CD4-positive, CD25-positive, alpha-beta regulatory T cell (primary cell): ENCODE data around the gene NSD1. TPM values are rescaled to one million over a fixed set of nuclear protein-coding genes. Genes with fewer than 3 reads are reported as not detected.
"Not testable (repeated sequence)": the region's sequence is repeated elsewhere in the genome, so short reads cannot be mapped to it uniquely, and the experiment has no call there.

ENCODE experiments used
- ATAC-seq, 2 donors: fragments of 150-1000 bp; cut with Tn5 transposase; one replicate each; pipeline ENCODE4 v1.10.0; 2021; ENCODE audit warnings: low read depth in 2 of 2, moderate number of reproducible peaks in 2 of 2, moderate library complexity in 1 of 2
- DNase-seq, 3 donors: peaks; one replicate each; pipeline versions ENCODE4 v3.0.0 to v3.0.0-alpha.2; 2012 to 2022; ENCODE audit warnings: mixed read lengths in 1 of 3
- H3K27ac ChIP-seq: one replicate; pipeline ENCODE4 v1.7.0; 2013; ENCODE audit warnings: mild to moderate bottlenecking, low read length; ENCODE audit not compliant: insufficient read depth, poor library complexity, severe bottlenecking
- H3K27me3 ChIP-seq: one replicate; pipeline ENCODE4 v1.7.0; 2013; ENCODE audit warnings: low read length; ENCODE audit not compliant: control insufficient read depth, insufficient read depth
- H3K36me3 ChIP-seq: one replicate; pipeline ENCODE4 v1.7.0; 2013; ENCODE audit warnings: mild to moderate bottlenecking, low read length, moderate library complexity; ENCODE audit not compliant: control insufficient read depth, insufficient read depth
- H3K4me1 ChIP-seq: 2 replicates; pipeline ENCODE4 v1.7.0; 2013; ENCODE audit warnings: mild to moderate bottlenecking, low read length; ENCODE audit not compliant: insufficient read depth, control insufficient read depth, poor library complexity, severe bottlenecking
- H3K4me3 ChIP-seq: one replicate; pipeline ENCODE4 v1.7.0; 2013; ENCODE audit warnings: low read depth, mild to moderate bottlenecking, low read length, moderate library complexity
- H3K9me3 ChIP-seq, 2 experiments: 1 replicate in 1 of 2; 2 replicates in 1 of 2; pipeline ENCODE4 v1.7.0; 2013; ENCODE audit warnings: low read length in 2 of 2, mild to moderate bottlenecking in 1 of 2, moderate library complexity in 1 of 2; ENCODE audit not compliant: control insufficient read depth in 2 of 2
- H3K27ac Mint-ChIP-seq, 3 donors: one replicate each; pipeline ENCODE4 v1.8.0; 2020 to 2022; ENCODE audit warnings: mild to moderate bottlenecking in 3 of 3, mixed read lengths in 3 of 3, moderate library complexity in 2 of 3
- H3K27me3 Mint-ChIP-seq: one replicate; pipeline ENCODE4 v1.8.0; 2022; ENCODE audit warnings: mild to moderate bottlenecking, mixed read lengths
- H3K36me3 Mint-ChIP-seq: one replicate; pipeline ENCODE4 v1.8.0; 2020; ENCODE audit warnings: mixed read lengths
- H3K4me1 Mint-ChIP-seq, 4 donors: one replicate each; pipeline ENCODE4 v1.8.0; 2020 to 2022; ENCODE audit warnings: mixed read lengths in 4 of 4, mild to moderate bottlenecking in 1 of 4
- H3K4me3 Mint-ChIP-seq, 4 donors: one replicate each; pipeline ENCODE4 v1.8.0; 2020 to 2022; ENCODE audit warnings: mild to moderate bottlenecking in 4 of 4, mixed read lengths in 4 of 4, moderate library complexity in 3 of 4
- H3K9me3 Mint-ChIP-seq, 7 donors: one replicate each; pipeline ENCODE4 v1.8.0; 2020 to 2022; ENCODE audit warnings: mixed read lengths in 7 of 7, mild to moderate bottlenecking in 3 of 7, moderate library complexity in 2 of 7
- polyA plus RNA-seq, 4 donors: library from polyadenylated mRNA; unstranded; fragments of 300-500 nt; fragmentation: Illumina TruSeq; gene quantifications; one replicate each; pipeline ENCODE4 v1.2.3, GENCODE V29; 2021
- total RNA-seq: library from RNA; stranded (reverse); gene quantifications from one replicate; pipeline ENCODE4 v1.2.3, GENCODE V29; 2022

The NSD1 gene
- total and polyA plus RNA-seq, 5 donors from 2014 or later, result 25.9 to 125 (median 41.3) TPM

DNA sequence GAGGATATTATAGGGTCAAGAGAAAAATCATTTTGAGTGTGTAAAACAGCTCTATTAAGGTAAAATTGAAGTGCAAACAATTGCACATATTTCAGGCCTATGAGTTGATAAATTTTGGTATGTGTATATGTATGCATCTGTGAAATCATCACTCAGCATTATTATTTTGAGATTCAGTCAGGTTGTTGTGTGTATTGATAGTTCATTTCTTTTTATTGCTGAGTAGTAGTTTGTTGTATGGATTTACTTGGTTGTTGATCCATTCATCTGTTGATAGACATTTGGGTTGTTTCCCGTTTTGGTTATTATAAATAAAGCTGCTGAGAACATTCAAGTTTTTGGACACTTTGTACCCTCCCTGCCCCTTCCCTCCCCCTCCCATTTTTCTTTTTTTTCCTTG lies 119.7 kb downstream of the NSD1 start:
- Mint-ChIP-seq H3K27ac (peak overlapping the region in 1 of 3 donors; percentile 12), H3K4me1 (peaks cover 4 to 11% (median 7%) of the 10 kb centered on the region in 4 donors), H3K27me3 (no peaks in the 10 kb centered on the region), H3K9me3 (no peaks in the 10 kb centered on the region), H3K4me3 (no peak overlapping the region), H3K36me3 (peaks cover 41% of the 10 kb centered on the region)
- H3K27ac ChIP-seq, result no peak overlapping the region
- DNase-seq (no peak), ATAC-seq (no peak)
- H3K4me3 ChIP-seq, result no peak overlapping the region
- H3K4me1 ChIP-seq, result no peaks in the 10 kb centered on the region
- H3K36me3 ChIP-seq, result peaks cover 78% of the 10 kb centered on the region
- H3K9me3 ChIP-seq, result no peaks in the 10 kb centered on the region
- H3K27me3 ChIP-seq, result no peaks in the 10 kb centered on the region

GRCh38 chr5:177256296-177256695 lies 122.7 kb downstream of the NSD1 start:
- ATAC-seq (no peak), DNase-seq (no peak)
- H3K4me3 Mint-ChIP-seq, result no peak overlapping the region
- no peaks in the 10 kb centered on the region for H3K9me3 Mint-ChIP-seq
- Histone ChIP-seq H3K9me3 (no peaks in the 10 kb centered on the region), H3K27me3 (no peaks in the 10 kb centered on the region), H3K27ac (no peak overlapping the region), H3K36me3 (peaks cover 83% of the 10 kb centered on the region), H3K4me1 (no peaks in the 10 kb centered on the region), H3K4me3 (no peak overlapping the region)
- H3K27ac Mint-ChIP-seq, result no peak overlapping the region
- H3K4me1 Mint-ChIP-seq, result peaks cover 4 to 15% (median 10%) of the 10 kb centered on the region in 4 donors
- H3K27me3 Mint-ChIP-seq, result no peaks in the 10 kb centered on the region
- peaks cover 53% of the 10 kb centered on the region for H3K36me3 Mint-ChIP-seq

DNA sequence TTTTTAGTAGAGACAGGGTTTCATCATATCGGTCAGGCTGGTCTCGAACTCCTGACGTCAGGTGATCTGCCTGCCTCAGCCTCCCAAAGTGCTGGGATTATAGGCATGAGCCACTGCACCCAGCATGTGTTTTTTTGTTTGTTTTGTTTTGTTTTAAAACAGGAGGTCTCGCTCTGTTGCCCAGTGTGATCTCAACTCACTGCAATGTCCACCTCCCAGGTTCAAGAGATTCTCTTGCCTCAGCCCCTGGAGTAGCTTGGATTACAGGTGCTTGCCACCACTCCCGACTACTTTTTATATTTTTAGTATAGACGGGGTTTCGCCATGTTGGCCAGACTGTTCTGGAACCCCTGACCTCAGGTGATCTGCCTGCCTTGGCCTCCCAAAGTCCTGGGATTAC lies 125.1 kb downstream of the NSD1 start:
- H3K27ac ChIP-seq, DNase-seq, H3K9me3 ChIP-seq, H3K4me1 ChIP-seq, H3K4me3 Mint-ChIP-seq, H3K27me3 Mint-ChIP-seq, H3K9me3 Mint-ChIP-seq, H3K4me3 ChIP-seq, ATAC-seq, H3K27me3 ChIP-seq: not testable (repeated sequence)
- H3K4me1 Mint-ChIP-seq, result peaks cover 4 to 13% (median 11%) of the 10 kb centered on the region in 4 donors
- peak overlapping the region in 1 of 3 donors; percentile 68 for H3K27ac Mint-ChIP-seq
- H3K36me3 Mint-ChIP-seq, result peaks cover 53% of the 10 kb centered on the region
- H3K36me3 ChIP-seq, result peaks cover 78% of the 10 kb centered on the region

DNA sequence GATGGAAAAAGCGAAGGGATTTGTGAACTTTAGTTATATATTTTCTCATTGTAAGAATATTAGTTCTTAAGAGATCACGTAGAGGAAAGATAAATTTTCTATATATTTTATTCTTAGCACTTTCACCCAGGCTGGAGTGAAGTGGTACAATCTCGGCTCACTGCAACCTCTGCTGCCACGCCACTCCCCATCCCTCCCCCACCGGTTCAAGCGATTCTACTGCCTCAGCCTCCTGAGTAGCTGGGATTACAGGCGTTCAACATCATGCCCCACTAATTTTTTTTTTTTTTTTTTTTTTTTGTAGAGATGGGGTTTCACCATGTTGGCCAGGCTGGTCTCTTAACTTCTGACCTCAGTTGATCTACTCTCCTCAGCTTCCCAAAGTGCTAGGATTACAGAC lies 127.4 kb downstream of the NSD1 start:
- no peak overlapping the region for H3K27ac ChIP-seq
- Mint-ChIP-seq H3K27ac (no peak overlapping the region), H3K4me3 (no peak overlapping the region), H3K27me3 (no peaks in the 10 kb centered on the region), H3K9me3 (no peaks in the 10 kb centered on the region), H3K4me1 (peaks cover 1 to 13% (median 6%) of the 10 kb centered on the region in 4 donors), H3K36me3 (peaks cover 60% of the 10 kb centered on the region)
- H3K4me1 ChIP-seq, result no peaks in the 10 kb centered on the region
- no peak for DNase-seq
- no peaks in the 10 kb centered on the region for H3K27me3 ChIP-seq
- no peaks in the 10 kb centered on the region for H3K9me3 ChIP-seq
- H3K36me3 ChIP-seq, result peaks cover 78% of the 10 kb centered on the region
- no peak for ATAC-seq
- H3K4me3 ChIP-seq, result no peak overlapping the region

DNA sequence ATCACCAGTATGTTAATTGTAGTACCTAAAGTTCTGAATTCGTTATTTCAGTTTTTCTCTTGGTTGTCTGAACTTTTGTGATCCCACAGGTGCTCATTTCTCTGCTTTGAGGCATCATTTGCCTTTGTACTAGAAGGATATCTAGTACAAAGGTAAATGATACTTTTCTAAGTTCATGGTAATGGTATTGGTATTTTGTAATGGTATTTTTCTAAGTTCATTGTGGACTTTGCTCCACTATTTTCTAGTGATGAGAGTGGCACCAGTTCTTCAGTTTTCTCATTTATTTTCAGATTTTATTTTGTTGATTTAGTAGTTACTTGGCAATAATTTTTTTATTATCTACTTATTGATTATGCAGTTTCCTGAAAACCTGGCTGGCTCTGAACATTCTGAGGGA lies 127.9 kb downstream of the NSD1 start:
- Histone ChIP-seq H3K9me3 (no peaks in the 10 kb centered on the region), H3K27ac (no peak overlapping the region), H3K27me3 (no peaks in the 10 kb centered on the region), H3K36me3 (peaks cover 78% of the 10 kb centered on the region), H3K4me1 (no peaks in the 10 kb centered on the region), H3K4me3 (no peak overlapping the region)
- Mint-ChIP-seq H3K4me1 (peaks cover 0 to 13% (median 5%) of the 10 kb centered on the region in 4 donors), H3K36me3 (peaks cover 63% of the 10 kb centered on the region), H3K27ac (no peak overlapping the region), H3K9me3 (no peaks in the 10 kb centered on the region), H3K4me3 (no peak overlapping the region), H3K27me3 (no peaks in the 10 kb centered on the region)
- ATAC-seq, result no peak
- DNase-seq, result no peak

GRCh38 chr5:177264178-177264577 lies 130.6 kb downstream of the NSD1 start:
- ATAC-seq, result no peak
- no peak overlapping the region for H3K27ac ChIP-seq
- Mint-ChIP-seq H3K27me3 (no peaks in the 10 kb centered on the region), H3K4me3 (no peak overlapping the region), H3K9me3 (no peaks in the 10 kb centered on the region), H3K36me3 (peaks cover 58% of the 10 kb centered on the region), H3K27ac (peak overlapping the region in 1 of 3 donors; percentile 28), H3K4me1 (peaks cover 0 to 13% (median 3%) of the 10 kb centered on the region in 4 donors)
- DNase-seq, result no peak
- no peaks in the 10 kb centered on the region for H3K27me3 ChIP-seq
- H3K36me3 ChIP-seq, result peaks cover 74% of the 10 kb centered on the region
- H3K4me1 ChIP-seq, result no peaks in the 10 kb centered on the region
- no peak overlapping the region for H3K4me3 ChIP-seq
- no peaks in the 10 kb centered on the region for H3K9me3 ChIP-seq

DNA sequence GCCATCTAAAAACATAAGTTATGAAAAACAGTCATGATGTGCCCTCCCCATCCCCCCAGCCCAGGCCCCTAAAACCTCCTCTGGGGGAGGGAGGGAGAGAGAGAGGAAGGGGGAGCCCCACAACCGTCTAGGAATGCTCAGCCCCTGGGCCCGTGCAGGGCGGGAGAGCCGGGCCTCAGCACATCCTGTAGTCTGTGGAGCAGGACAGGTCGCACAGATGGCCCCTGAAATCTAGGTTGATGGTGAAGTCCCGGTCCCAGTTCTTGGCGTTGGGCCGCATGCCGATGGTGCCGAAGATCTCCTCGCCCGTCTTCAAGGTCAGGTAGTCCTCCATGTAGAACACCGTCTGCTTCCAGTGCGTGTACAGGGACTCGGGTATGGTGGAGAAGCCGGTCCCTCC lies 131.8 kb downstream of the NSD1 start:
- Histone ChIP-seq H3K4me3 (no peak overlapping the region), H3K27ac (no peak overlapping the region), H3K4me1 (no peaks in the 10 kb centered on the region), H3K9me3 (no peaks in the 10 kb centered on the region), H3K36me3 (peaks cover 74% of the 10 kb centered on the region), H3K27me3 (no peaks in the 10 kb centered on the region)
- H3K4me3 Mint-ChIP-seq, result no peak overlapping the region
- DNase-seq, result no peak
- ATAC-seq, result no peak
- H3K27ac Mint-ChIP-seq, result no peak overlapping the region
- no peaks in the 10 kb centered on the region for H3K9me3 Mint-ChIP-seq
- no peaks in the 10 kb centered on the region for H3K27me3 Mint-ChIP-seq
- peaks cover 58% of the 10 kb centered on the region for H3K36me3 Mint-ChIP-seq
- H3K4me1 Mint-ChIP-seq, result peaks cover 0 to 14% (median 0%) of the 10 kb centered on the region in 4 donors

DNA sequence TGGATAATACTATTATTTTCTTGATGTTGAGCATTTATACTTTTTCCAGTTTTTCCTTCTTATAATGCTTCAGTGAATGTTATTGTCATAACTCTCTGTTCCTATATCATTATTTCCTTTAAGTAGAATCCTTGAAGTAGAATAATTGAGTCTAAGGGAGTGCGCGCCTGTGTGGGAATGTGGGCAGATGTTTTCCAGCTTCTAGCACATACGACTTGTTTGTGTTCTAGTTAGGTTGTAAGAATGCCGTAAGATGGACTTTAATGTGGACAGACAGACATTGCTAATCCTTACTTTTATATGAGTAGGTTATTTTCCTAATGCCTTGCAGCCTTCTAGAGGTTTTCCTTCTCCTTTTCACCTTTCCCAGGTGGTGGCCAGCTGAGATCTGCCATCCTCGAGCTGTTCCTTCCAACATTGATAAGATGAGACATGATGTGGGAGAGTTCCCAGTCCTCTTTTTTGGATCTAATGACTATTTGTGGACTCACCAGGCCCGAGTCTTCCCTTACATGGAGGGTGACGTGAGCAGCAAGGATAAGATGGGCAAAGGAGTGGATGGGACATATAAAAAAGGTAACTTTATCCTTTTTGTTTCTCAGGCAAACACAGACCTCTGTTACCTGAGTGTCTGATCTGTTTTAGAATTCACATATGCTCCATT lies 135.8 kb downstream of the NSD1 start:
- Mint-ChIP-seq H3K9me3 (no peaks in the 10 kb centered on the region), H3K4me1 (peaks cover 0 to 9% (median 4%) of the 10 kb centered on the region in 4 donors), H3K27me3 (no peaks in the 10 kb centered on the region), H3K4me3 (no peak overlapping the region), H3K27ac (no peak overlapping the region), H3K36me3 (peaks cover 58% of the 10 kb centered on the region)
- no peak for DNase-seq
- no peaks in the 10 kb centered on the region for H3K4me1 ChIP-seq
- H3K4me3 ChIP-seq, result no peak overlapping the region
- no peaks in the 10 kb centered on the region for H3K9me3 ChIP-seq
- no peak overlapping the region for H3K27ac ChIP-seq
- no peaks in the 10 kb centered on the region for H3K27me3 ChIP-seq
- no peak for ATAC-seq
- H3K36me3 ChIP-seq, result peaks cover 78% of the 10 kb centered on the region
